22Rv1 (cell line): Measurements from ENCODE around the gene AXIN2.

Experiments used
- CTCF ChIP-seq: fragments of 450-650 bp; IDR thresholded peaks from 2 replicates; pipeline ENCODE4 v1.5.1; 2017; ENCODE audit warnings: mild to moderate bottlenecking
- ZFX ChIP-seq: fragments of 450-650 bp; IDR thresholded peaks from 2 replicates; pipeline ENCODE4 v1.6.1; 2017; ENCODE audit warnings: antibody characterized with exemption, borderline replicate concordance

- TF ChIP-seq CTCF (no peak), ZFX (no peak)
Observed at GRCh38 chr17:65541453-65541852, 20.0 kb downstream of the AXIN2 start.
